DLD1 (cell line): Measurements from ENCODE around the gene ENTPD5.
"Not testable (repeated sequence)": the region's sequence is repeated elsewhere in the genome, so short reads cannot be mapped to it uniquely, and the experiment has no call there.

Source experiments
- in situ Hi-C: cut with HindIII; loops from 2 replicates; pipeline ENCODE4 v1.10.0; 2017; ENCODE audit warnings: low sequenced_read_pairs

Gene ENTPD5

GRCh38 chr14:74008843-74009499 lies 10.1 kb downstream of the ENTPD5 start:
- in situ Hi-C loops = no loop called here

- in situ Hi-C loops = not testable (repeated sequence)
Measured at GRCh38 chr14:74005664-74006063, 13.4 kb downstream of the ENTPD5 start.

DNA sequence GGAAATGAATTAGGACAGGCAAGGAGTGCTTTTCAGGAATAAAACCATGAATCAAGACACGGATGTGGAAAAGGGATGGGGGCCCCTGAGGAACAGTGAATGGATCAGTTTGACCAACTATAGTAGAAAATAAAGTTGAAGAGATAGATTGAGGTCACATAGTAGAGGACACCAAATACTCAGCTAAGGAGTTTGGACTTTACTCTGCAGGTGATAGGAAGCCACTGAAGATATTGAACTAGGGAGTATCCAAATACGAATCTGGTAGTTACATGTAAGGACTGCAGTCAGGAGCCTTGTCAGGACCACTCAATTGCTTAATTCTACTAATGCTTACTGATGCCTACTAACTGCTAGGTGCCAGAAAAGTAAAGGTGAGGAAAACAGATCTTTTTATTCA lies 20.4 kb downstream of the ENTPD5 start:
- in situ Hi-C loops = no loop called here

DNA sequence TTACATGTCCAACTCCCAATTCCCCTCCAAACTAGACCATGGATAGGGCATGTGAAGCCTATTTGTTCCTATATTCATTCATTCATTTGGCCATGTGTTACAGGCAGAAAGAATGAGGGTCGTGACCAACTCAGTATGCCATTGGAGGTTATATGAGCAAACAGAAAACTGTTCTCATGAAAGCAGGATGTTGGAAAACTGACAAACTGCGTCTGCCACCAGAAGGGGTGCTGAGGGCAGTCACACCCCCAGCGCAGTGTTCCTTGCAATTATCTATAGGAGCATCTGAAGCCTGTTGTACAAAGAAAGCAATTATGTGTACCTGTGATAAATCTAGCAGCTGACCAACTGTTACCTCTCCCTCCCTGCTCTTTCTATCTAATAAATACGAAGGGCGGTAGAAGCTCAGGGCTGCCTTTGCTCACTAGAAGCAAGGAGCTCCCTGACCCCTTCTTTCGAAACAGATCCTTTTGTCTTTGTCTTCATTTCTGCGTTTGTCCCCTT lies 21.1 kb downstream of the ENTPD5 start:
- in situ Hi-C loops = no loop called here

- in situ Hi-C loops = no loop called here
Measured at GRCh38 chr14:73997108-73997943, 21.8 kb downstream of the ENTPD5 start.

DNA sequence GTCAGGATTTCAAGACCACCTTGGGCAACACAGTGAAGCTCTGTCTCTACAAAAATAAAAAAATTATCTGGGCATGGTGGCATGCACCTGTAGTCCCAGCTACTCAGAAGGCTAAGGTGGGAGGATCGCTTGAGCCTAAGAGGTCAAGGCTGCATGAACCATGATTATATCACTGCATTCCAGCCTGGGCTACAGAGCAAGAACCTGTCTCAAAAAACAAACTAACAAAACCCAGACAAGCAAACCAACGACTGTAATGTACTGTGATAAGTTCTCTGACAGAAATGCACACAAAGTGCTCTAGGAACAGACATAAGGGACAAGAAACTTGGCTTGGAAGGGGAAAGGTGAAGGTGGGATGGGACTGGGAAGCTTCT lies 22.4 kb downstream of the ENTPD5 start:
- in situ Hi-C loops = no loop called here

DNA sequence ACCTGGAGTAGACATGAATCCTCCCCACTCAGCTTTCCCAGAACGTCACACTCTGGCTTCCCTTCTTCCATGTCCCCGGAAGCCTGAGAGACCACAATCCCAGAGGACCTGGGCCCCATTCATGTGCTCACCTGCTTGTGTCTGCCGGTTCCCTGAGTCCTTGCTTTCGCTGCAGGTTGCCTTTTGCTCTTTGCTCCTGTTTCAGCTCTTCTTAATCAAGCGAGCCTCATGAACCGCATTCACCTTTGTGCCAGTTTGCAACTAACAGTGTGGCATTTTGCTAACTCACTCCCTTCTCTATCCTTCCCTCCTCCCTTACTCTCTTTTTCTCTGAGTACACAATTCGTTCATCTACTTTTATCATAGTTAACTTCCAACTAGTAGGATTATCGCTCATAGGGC lies 23.1 kb downstream of the ENTPD5 start:
- in situ Hi-C loops = no loop called here

DNA sequence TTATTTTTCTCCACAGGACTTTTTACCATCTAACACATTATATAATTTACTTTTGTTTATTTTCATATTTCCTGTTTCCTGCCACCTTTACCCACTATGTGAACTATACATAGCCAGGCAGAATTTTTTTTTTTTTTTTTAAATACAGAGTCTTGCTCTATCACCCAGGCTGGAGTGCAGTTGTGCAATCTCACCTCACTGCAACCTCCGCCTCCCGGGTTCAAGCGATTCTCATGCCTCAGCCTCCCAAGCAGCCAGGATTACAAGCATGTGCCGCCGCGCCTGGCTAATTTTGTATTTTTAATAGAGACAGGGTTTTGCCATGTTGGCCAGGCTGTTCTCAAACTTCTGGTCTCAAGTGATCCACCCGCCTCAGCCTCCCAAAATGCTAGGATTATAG lies 24.2 kb downstream of the ENTPD5 start:
- in situ Hi-C loops = not testable (repeated sequence)

DNA sequence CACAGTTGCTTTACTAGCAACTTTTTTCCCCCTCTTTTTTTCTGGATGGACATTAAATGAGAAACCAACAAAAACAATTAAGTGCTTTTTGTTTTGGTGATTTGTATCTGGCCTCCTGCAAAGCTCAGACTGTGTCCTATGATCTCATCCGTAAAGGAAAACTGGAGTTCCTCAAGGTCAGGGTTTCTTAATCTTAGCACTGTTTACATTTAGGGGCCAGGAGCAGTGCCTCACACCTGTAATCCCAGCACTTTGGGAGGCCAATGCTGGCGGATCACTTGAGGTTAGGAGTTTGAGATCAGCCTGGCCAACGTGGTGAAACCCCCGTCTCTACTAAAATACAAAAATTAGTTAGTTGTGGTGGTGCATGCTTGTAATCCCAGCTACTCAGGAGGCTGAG lies 28.0 kb downstream of the ENTPD5 start:
- in situ Hi-C loops = no loop called here

GRCh38 chr14:73988656-73989055 lies 30.4 kb downstream of the ENTPD5 start:
- in situ Hi-C loops = not testable (repeated sequence)

- in situ Hi-C loops = no loop called here
Measured at GRCh38 chr14:73988065-73988464, 31.0 kb downstream of the ENTPD5 start.

DNA sequence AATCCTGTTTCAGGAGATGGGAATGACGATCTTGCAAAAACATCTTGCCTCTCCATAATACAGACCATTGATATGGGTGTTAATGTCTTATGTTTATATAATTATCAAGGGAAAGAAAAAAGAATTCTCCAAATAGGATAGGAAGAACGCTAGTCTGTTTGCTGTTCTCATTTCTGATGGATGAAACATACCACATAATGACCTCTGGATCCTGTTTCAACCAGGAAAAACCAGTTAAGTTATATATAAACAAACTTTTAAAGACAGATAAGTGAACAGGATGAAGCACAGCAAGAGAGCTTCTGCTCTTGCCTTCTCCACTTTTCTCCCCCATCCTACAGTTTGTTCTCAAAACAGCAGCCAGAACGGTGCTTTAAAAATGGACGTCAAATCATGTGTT lies 41.2 kb downstream of the ENTPD5 start:
- in situ Hi-C loops = no loop called here

GRCh38 chr14:73976125-73976524 lies 43.0 kb downstream of the ENTPD5 start:
- in situ Hi-C loops = no loop called here

DNA sequence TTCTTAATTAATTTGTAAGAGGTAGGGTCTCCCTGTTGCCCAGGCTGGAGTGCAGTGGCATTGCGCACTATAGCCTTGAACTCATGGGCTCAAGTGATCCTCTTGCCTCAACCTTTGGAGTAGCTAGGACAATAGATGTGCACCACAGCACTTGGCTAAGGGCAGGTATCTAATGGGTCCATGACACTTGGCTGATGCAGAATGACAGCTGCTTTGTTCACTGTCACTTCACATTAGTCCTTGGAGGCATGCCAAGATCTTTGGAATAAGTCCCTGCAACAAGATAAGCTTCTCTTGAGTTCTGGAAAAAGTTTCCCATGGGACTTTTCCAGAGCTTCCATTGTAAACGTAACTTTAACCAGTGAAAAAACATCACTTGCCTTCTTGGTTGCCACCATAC lies 45.6 kb downstream of the ENTPD5 start:
- in situ Hi-C loops = no loop called here

DNA sequence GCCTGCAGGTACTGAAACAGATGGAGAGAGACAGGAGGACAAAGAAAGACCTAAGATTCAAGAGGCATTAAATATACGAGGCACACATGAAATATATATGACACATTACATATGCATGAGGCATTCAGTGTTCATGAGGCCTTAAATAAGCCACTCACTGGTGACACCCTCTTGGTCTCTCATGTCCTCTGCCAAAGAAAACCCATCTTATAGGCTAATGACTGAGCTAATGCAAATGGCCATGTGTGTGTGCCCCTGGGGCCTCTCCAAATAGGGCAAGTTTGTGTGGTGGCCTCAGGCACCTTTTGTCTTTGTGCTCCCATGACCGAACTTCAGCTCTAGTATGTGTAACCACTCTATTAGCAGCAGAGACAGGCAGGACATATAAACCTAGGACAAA lies 50.2 kb downstream of the ENTPD5 start:
- in situ Hi-C loops = no loop called here

GRCh38 chr14:73965216-73965615 lies 53.9 kb downstream of the ENTPD5 start:
- in situ Hi-C loops = no loop called here

DNA sequence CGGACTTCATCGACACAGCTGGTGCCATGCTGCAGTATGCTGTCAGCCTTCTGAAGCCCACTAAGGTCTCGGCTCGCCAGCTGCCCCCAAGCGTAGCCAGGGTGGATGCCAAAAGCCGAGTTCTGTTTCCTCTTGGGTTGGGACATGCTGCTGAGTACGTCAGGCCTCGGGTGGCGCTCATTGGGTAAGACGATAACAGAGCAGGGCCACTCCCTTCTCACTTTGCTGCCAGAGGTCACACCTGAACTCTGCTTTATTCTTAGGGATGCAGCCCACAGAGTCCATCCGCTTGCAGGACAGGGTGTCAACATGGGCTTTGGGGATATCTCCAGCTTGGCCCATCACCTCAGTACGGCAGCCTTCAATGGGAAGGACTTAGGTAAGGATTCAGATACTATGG lies 57.9 kb downstream of the ENTPD5 start:
- in situ Hi-C loops = no loop called here

DNA sequence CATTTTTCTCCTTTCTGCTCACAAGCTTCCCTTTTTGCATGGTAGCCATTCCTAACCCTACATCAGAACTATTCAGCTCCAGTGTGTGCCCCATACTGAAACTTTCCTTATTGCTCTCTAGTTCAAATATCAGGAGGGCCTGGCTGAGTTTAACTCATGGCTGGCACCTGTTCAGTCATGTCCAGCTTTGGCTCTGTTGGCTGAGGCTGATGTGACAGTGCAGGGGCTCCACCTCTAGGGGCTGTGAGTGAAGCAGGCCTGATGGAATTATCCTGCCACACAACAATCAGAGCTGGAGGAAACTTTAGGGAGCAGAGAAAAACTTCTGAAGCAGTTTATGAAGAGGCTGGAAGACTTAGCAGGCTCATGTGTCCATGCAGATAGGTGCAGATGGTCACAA lies 60.5 kb downstream of the ENTPD5 start:
- in situ Hi-C loops = no loop called here

GRCh38 chr14:73955674-73956073 lies 63.4 kb downstream of the ENTPD5 start:
- in situ Hi-C loops = no loop called here

- in situ Hi-C loops = no loop called here
Measured at GRCh38 chr14:73953731-73954130, 65.4 kb downstream of the ENTPD5 start.

- in situ Hi-C loops = no loop called here
Measured at GRCh38 chr14:73949752-73950734, 69.0 kb downstream of the ENTPD5 start, which contains the start of the genes COQ6 and FAM161B. Gene COQ6, plus strand, starts transcription at chr14:73950302. Its CDS starts 31 bp downstream, at chr14:73950333. Gene FAM161B, minus strand, starts transcription at chr14:73950094. Its CDS starts 68 bp downstream, at chr14:73950026.
